NOMO-1 (cell line): ENCODE results near the gene TNFSF9.

Experiments
- DNase-seq, 2 experiments: peaks; one replicate each; lab custom pipeline; 2025; ENCODE audit not compliant: unreplicated experiment in 2 of 2; lab: John Stamatoyannopoulos, UW

TNFSF9 gene

DNA sequence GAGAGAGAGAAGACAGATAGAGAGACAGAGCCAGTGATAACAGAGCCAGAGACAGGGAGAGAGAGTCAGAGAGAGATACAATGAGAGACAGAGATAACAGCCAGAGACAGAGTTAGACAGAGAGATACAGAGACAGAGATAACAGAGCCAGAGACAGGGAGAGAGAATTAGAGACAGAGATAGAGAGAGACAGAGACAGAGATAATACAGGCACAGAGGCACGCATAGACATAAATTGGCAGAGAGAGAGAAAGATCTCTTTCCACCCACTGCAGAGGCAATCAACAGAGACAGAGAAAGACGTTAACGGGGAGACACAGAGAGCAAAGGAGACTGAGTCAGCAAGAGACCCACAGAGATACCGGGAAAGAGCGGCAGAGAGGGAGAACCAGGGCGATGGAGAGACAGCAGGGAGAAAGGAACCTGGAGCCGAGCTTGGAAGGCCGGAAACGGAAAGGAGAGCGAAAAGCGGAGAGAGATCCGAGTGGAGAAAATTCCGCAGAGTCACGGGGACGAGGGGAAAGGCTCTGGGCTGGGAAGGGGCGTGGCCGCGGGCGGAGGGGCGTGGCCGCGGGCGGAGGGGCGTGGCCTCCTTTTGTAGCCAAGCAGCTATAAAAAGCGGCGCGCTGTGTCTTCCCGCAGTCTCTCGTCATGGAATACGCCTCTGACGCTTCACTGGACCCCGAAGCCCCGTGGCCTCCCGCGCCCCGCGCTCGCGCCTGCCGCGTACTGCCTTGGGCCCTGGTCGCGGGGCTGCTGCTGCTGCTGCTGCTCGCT, at the start of gene TNFSF9:
TNFSF9 (plus strand) TSS at position 641 of the 777 bp plus-strand sequence; CDS start at position 652, 11 bp downstream.
- peak; percentile 79 to 87 for DNase-seq

- peak; percentile 44 to 60 for DNase-seq
Observed at GRCh38 chr19:6481541-6482342, 49.1 kb upstream of the TNFSF9 start, which contains the start of gene DENND1C. Gene DENND1C, minus strand, starts transcription at chr19:6481787. Its CDS starts 92 bp downstream, at chr19:6481695.

- DNase-seq: no peak
Observed at GRCh38 chr19:6482343-6482686, 48.5 kb upstream of the TNFSF9 start.

DNA sequence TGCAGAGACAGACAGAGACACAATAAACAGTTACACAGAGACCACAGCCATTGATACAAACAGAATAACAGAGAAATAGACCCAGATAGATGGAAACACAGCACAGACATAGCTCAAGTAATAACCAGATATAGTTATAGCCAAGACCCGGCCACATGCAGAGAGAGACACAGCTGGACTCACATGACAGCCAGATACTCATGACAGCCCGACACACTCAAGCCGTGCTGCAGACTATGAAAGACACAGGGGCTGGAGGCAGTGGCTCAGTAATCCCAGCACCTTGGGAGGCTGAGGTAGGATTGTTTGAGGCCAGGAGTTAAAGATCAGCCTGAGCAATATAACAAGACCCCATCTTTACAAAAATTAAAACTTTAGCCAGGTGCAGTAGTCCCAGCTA, 47.6 kb upstream of the TNFSF9 start:
- no peak for DNase-seq

GRCh38 chr19:6484230-6484629, 46.6 kb upstream of the TNFSF9 start:
- no peak for DNase-seq

- DNase-seq: no peak
Observed at GRCh38 chr19:6484831-6485230, 46.0 kb upstream of the TNFSF9 start.

DNA sequence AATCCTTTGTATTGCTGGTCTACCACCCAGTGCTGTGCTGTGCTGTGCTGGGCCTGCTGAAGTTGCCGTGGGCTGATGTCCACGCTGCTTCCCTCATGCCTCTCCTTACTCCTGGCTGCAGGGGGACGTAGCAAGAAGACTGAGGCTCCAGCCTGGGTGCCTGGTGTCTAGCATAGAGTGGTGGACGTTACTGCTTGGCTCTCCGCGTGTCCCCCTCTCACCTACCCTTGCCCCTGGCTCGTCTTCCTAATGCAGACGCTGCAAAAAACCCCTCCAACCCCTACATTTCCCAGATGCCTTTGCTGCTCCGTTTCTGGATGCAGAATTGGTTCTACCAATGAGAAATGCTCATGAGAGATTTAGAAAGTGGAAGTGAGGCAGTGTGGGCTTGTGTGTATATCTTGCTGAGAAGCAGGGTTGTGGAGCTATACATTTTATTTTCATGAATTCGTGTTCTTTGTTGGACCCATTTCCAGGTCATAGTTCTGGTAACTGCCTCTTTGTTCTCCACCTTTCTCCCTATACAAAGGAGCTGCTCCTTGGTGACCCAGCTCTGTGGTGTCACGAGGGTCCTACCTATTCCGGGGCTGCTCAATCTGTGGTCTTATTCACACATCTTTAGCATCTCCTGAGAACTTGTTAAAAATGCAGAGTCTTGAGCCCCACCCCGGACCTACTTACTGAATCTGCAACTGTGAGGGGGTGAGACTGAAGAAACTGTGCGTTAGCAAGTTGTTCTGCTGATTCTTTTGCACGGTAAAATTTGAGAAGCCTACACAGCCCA, 41.4 kb upstream of the TNFSF9 start:
- DNase-seq: peak; percentile 10 to 34

- no peak for DNase-seq
Observed at GRCh38 chr19:6490134-6490533, 40.7 kb upstream of the TNFSF9 start.

DNA sequence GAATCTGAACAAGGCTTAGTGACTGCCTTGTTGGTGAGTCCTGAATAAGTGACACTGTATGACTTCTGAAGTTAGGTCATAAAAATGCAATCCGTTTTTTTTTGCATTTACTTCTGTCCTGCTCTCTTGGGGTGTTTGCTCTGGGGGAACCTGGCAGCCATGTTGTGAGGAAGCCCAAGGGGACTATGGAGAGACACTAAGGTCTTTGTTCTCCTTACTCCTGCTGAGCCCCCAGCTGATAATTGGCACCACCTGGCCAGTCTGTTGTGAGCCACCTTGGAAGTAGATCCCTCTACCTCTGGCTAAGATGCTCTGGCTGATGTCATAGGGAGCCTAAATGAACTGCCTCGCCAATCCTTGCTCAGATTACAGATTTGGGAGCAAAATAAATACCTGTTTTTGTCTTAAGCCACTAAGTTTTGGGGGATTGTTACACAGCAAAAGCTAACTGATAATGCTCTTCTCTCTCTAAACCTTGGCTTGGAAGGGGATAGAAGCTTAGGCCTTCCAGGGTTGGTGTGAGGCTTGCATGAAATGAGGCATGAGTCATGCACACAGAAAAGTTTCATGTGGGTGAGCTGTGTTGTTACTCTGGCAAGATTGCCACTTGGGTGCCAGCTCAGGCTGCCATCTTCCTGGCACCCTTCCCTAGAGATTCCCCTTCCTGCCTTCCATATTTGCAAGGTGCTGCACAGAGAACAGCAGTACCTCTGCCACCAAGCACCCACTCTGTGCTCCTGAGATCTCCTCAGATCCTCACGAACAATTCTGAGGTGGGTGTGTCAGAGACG, 38.8 kb upstream of the TNFSF9 start:
- DNase-seq: no peak

- no peak for DNase-seq
Observed at GRCh38 chr19:6494438-6495036, 36.3 kb upstream of the TNFSF9 start.

DNA sequence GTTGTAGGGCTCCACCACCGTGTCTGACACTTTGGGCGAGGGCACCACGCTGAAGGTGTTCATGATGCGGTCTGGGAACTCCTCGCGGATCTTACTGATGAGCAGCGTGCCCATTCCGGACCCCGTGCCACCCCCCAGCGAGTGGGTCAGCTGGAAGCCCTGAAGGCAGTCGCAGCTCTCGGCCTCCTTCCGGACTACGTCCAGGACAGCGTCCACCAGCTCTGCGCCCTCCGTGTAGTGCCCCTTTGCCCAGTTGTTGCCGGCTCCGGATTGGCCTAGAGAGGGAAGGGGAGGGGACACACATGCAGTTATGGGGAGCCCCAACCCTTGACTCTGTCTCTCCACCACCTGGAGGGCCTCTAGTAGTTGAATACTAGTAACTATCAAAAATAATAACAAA, 34.9 kb upstream of the TNFSF9 start:
- DNase-seq: no peak

DNA sequence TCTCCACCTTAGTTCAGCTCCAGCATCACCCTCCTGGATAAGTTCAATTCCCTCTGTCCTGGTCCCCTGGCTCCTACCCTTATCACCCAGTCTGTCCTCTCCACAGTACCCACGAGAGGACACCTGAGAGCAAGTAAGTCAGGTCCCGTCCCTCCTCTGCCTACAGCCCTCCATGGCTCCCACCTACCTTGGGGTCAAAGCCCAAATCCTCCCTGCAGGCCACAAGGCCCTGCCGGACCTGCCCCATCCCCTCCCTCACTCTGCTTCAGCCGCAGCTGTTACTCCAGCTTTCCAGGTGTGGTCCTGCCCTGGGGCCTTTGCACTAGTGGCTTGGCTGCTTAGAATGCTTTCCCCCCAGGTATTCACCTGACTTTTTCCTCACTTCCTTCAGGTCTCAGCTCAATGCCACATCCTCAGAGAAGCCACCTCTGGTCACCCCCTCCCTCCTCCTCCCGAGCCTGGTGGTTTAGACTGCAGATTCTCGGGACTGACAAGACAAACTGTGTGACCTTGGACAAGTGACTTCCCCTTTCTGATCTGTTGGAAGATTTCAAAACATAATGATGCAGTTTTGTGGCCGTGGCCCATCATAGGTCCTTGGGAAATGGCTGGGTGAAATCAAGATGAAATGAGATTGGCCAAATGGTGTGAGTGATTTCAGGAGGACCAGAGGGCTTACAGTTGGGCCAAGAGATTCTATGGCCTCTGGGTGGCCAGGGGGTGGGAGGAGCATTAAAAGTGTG, 32.4 kb upstream of the TNFSF9 start:
- DNase-seq: peak; percentile 64 to 88

DNA sequence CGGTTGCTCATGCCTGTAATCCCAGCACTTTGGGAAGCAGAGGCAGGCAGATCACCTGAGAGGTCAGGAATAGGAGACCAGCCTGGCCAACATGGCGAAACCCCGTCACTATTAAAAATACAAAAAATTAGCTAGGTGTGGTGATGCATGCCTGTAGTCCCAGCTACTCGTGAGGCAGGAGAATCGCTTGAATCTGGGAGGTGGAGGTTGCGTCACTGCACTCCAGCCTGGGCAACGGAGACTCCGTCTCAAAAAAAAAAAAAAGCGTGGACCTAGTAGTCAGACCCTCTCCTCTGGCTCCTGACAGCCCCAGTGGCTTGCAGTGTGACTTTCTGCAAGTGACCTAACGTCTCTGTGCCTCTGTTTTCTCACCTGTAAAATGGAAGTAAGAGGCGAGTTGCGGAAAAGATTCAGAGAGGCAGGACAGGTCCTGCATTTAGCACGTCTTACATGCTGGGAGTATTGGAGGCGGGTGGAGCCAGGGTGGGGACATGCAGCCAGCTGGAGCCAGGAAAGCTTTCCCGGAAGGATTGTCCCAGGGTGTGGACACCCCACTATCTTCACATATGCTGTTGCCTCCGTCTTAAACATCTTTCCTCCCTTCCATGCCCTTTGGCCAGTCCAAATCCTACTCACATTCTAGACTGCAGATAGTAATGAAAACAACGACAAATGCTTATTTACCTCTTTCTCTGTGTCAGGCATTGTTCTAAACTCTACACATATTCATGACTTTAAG, 31.6 kb upstream of the TNFSF9 start:
- no peak for DNase-seq

DNA sequence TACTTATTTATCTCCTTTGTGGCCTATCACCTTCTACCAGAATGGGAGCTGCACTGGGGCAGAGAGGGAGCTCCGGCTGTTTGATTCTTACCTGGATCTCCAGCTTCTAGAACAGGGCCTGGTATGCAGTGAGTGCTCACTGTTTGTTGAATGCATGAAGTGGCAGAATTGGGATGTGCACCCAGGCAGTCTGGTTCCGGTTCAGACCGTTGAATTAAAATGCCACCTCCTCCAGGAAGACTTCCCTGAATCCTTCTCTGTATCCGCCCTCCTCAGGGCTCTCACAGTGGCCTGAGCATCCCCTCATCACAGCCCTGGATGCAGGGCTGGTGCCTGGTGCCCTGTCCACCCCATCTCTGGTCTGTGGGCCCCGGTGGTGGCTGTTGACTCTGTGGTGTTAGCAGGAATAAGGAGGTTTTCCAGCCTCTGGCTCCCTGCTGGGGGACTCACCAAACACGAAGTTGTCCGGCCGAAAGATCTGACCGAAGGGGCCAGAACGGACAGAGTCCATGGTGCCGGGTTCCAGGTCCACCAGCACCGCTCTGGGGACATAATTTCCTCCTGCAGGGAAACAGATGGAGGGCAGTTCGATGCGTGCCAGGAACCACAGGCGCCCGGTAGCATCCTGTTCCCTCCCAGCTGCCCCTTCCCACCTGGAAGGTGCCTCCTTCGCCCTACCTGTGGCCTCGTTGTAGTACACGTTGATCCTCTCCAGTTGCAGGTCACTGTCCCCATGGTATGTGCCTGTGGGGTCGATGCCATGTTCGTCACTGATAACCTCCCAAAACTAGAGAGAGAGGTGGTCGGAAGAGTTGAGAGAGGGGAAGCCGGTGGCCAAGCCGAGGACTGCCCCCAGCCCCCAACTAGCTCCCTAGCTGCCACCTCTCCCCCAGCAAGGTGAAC, 29.7 kb upstream of the TNFSF9 start:
- DNase-seq: no peak

DNA sequence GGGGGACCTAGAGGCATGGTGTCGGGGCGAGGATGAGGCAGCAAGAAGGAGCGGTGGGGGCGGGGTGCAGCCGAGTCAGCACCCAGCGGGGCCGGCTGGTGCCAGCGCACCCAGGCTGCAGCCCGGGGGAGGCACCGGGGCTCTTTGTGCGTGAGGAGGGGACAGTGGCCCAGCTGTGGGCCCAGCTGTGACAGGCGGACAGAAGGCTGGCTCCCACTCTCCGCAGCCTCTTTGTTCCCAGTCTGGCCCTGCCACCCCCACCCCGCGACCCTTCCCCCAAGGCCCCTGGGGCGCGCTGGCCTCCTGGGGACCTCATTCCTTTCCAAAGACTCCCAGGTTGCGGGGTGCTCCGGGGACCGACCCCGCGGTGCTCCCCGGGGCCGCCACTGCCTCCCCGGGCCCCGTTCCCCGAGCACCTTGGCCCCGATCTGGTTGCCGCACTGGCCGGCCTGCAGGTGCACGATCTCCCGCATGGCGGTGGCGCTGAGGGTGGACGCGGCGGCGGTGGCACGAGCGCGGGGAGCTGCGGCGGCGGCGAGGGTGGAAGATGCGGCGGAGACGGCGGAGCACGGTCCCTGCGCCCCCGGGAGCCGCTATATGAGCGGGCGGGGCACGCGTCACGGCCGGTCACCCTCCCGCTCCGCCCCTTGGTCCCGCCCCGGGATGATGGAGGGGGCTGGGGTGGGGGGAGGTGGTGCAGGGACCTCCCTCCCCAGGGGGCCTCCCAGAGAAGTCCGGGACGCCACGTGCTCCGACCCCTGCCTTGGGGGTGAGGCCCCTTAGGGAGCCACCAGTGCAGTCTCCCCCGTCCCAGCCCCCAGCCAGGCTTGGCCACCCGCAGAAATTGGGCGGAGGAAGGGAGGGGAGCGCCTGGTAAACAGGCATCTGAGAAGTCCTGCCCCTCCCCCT, 28.8 kb upstream of the TNFSF9 start, which contains the start of gene TUBB4A:
TUBB4A (minus strand) TSS at position 570 of the 909 bp plus-strand sequence; CDS start at position 473, 97 bp downstream.
- DNase-seq: no peak

DNA sequence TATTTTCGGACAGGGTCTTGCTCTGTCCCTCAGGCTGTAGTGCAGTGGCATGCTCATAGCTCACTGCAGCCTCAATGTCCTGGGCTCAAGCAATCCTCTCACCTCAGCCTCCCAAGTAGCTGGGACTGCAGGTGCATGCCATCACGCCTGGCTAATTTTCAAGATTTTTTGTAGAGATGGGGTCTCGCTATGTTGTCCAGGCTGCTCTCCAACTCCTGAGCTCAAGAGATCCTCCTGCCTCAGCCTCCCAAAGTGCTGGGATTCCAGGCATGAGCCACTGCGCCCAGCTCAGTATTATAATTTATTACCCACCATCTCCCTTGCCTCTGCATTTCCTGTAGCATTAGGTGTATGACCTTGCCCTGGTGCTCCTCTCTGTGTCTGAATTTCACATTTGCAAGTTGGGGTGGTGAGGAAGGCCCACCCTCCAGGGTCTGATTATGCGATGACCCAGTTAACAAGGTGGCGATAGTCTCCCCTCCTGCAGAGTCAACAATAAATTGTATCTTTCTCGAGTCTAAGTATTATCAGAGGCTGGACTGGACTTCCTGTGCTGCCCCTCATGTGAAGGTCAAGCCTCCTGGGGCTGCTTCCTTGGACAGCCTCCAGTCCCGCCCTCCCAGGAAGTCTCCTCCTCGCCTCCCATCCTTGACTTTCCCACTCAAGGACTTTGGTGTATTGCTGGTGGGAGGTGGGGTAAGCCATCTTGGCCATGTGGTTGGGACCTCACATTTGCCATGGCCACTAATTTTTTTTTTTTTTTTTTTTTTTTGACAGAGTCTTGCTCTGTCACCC, 27.2 kb upstream of the TNFSF9 start:
- DNase-seq: no peak
